Testis (tissue), 5 donors: ENCODE data around the gene ZNF606. TPM values are rescaled to one million over a fixed set of nuclear protein-coding genes. Genes with fewer than 3 reads are reported as not detected.

Source experiments
- DNase-seq: peaks from one replicate; pipeline ENCODE4 v3.0.0-alpha.2; 2019
- H3K27ac ChIP-seq, 2 donors: fragments of 200-600 bp; sonication (generic); one replicate each; pipeline ENCODE4 v1.5.1; 2019
- H3K27me3 ChIP-seq: fragments of 200-600 bp; sonication (generic); one replicate; pipeline ENCODE4 v1.5.1; 2019
- H3K36me3 ChIP-seq: fragments of 200-600 bp; sonication (generic); one replicate; pipeline ENCODE4 v1.5.1; 2017; ENCODE audit warnings: low read depth; ENCODE audit errors: missing control alignments
- H3K4me1 ChIP-seq: fragments of 200-600 bp; sonication (generic); one replicate; pipeline ENCODE4 v1.5.1; 2019
- H3K4me3 ChIP-seq, 2 donors: fragments of 200-600 bp; sonication (generic); one replicate each; pipeline ENCODE4 v1.5.1; 2017 to 2019
- H3K9me3 ChIP-seq: fragments of 200-600 bp; sonication (generic); one replicate; pipeline ENCODE4 v1.5.1; 2017
- CTCF ChIP-seq, 3 experiments: fragments of 450-650 bp in 2 of 3; fragments of 200-600 bp in 1 of 3; sonication (generic) in 1 of 3; IDR thresholded peaks; one replicate each; pipeline ENCODE4 v1.5.1; 2016 to 2019; ENCODE audit warnings: antibody characterized with exemption in 3 of 3, mild to moderate bottlenecking in 2 of 3, moderate library complexity in 1 of 3
- POLR2A ChIP-seq: fragments of 450-650 bp; IDR thresholded peaks from one replicate; pipeline ENCODE4 v1.6.1; 2017; ENCODE audit warnings: antibody characterized with exemption, mild to moderate bottlenecking, moderate library complexity
- WGBS, 2 donors: methylation state at CpG; one replicate each; pipeline ENCODE4 v1.1.5; 2018; 5-methylcytosine and 5-hydroxymethylcytosine counted together
- intact Hi-C: fragments of 100-400 bp; cut with DNase I; formaldehyde crosslinking; loops from one replicate; pipeline ENCODE4 v1.15.1; 2023; ENCODE audit warnings: low total_unique reads
- long read RNA-seq, 2 donors: transcript quantifications; one replicate each; lab custom pipeline, GENCODE V29; 2026
- polyA plus RNA-seq: library from polyadenylated mRNA; stranded (reverse); fragments of 350-450 nt; fragmentation: Illumina TruSeq; extraction: RNeasy Lipid Tissue Mini Kit (QIAGEN cat#74804); gene quantifications from one replicate; pipeline ENCODE4 v1.2.3, GENCODE V29; 2014; ENCODE audit warnings: low read depth, low replicate concordance; ENCODE audit not compliant: insufficient read depth
- total RNA-seq, 2 donors: library from RNA; depleted of rRNA; stranded (reverse); fragments of >200 nt; gene quantifications; one replicate each; pipeline ENCODE4 v1.2.3, GENCODE V29; 2016

The ZNF606 gene
- total RNA-seq (10 to 100 TPM; 30.2 to 73.9 TPM), polyA plus RNA-seq (12.1 TPM)
- long read RNA-seq, donor 1, partial matches to known transcripts, result 0 of 8 reads
- long read RNA-seq, donor 1, other reads (novel, unspliced or antisense), result 0 of 8 reads
- long read RNA-seq, donor 2, transcript ZNF606-207 (7 exons, 2,009 nt), result major isoform, 5 of 5 reads
- long read RNA-seq, donor 2, partial matches to known transcripts, result 0 of 5 reads
- long read RNA-seq, donor 2, other reads (novel, unspliced or antisense), result 0 of 5 reads

GRCh38 chr19:58002384-58003173 lies at the start of gene ZNF606:
Gene ZNF606, minus strand, starts transcription at chr19:58002820. Its CDS starts 1,501 bp downstream, at chr19:58001319.
- Histone ChIP-seq H3K27me3 (no peaks in the 10 kb centered on the region), H3K4me1 (peaks cover 14% of the 10 kb centered on the region), H3K4me3 (peak within 1 kb of the TSS; percentile 90 to 98), H3K9me3 (no peaks in the 10 kb centered on the region), H3K36me3 (no peaks in the 10 kb centered on the region), H3K27ac (peak within 1 kb of the TSS; percentile 87 to 89)
- TF ChIP-seq POLR2A, result peak; percentile 38
- TF ChIP-seq CTCF (IDR thresholded peaks at IDR 0.05), result no peak
- peak; percentile 94 for DNase-seq
- WGBS, 2 donors, result 0 to 2% methylated on average over 10 to 82 of the region's 91 CpGs
- intact Hi-C loops, result no loop called here

DNA sequence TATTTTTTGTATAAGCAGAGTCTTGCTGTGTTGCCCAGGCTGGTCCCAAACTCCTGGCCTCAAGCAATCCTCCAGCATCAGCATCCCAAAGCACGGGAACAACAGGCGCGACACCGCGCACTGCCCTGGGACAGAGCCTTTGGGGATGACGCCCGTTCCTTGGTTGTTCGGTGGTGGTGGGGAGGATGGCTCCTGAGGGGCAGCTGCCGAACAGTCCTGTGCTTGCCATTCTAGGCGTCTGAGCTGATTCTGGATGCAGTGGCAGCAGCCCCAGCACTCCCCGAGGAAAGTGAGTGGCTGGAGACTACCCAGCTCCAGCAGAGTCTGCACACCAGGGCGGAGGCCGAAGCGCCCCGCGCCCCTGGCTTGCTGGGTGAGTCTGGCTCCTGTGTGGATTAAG lies 49.6 kb upstream of the ZNF606 start:
- 95% methylated on average over 8 to 16 of the region's 16 CpGs for WGBS, 2 donors
- Histone ChIP-seq H3K4me3 (no peak overlapping the region), H3K27me3 (no peaks in the 10 kb centered on the region), H3K9me3 (no peaks in the 10 kb centered on the region), H3K27ac (no peak overlapping the region), H3K36me3 (no peaks in the 10 kb centered on the region), H3K4me1 (no peaks in the 10 kb centered on the region)
- no peak for TF ChIP-seq POLR2A
- no peak for TF ChIP-seq CTCF (IDR thresholded peaks at IDR 0.05)
- no peak for DNase-seq
- intact Hi-C loops, result no loop called here

DNA sequence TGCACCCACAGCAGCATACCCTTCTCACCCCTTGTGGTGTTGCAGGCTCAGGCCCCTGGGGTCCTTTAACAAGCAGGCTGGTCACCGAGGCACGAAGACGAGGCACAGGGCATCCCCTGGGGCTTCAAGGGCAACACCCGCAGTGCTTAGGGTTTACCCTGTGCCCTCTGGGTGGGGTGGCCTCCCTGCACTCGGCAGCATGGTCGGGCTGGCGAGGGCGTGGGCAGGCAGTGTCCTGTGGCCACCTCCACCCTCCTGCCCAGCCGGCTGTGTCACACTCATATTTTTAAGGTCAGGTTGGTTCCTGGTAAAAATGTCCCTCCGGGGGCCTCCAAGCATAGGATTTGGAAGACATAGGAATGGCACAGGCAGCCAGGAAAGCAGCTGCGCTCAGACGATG lies 45.1 kb upstream of the ZNF606 start:
- intact Hi-C loops, result no loop called here
- Histone ChIP-seq H3K27me3 (no peaks in the 10 kb centered on the region), H3K9me3 (no peaks in the 10 kb centered on the region), H3K4me3 (no peak overlapping the region), H3K4me1 (no peaks in the 10 kb centered on the region), H3K27ac (no peak overlapping the region), H3K36me3 (no peaks in the 10 kb centered on the region)
- DNase-seq, result no peak
- WGBS, 2 donors, result 94 to 97% methylated on average over 9 to 11 of the region's 12 CpGs
- TF ChIP-seq POLR2A (no peak), CTCF (IDR thresholded peaks at IDR 0.05) (no peak)

DNA sequence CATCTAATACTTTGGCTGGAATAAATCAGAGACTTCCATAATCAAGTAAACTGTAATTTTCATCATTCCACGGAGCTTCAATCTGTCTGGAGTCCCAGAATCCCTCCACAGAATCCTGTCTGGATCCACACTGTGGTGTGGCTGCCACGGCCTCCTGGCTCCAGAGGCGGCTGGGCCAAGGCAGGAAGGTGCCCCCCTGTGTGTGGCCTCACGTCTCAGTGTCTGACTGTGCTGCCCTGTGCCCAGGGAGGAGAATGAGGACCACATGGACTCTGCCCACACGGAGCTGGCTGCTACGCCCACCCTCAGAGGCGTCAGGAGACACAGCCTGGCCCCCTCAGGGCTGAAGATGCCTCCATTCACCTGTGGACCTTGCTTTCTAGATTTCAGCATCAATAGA lies 44.2 kb upstream of the ZNF606 start:
- no peaks in the 10 kb centered on the region for H3K9me3 ChIP-seq

More for the DNA sequence above, 44.2 kb upstream of the ZNF606 start:
- Histone ChIP-seq H3K4me1 (no peaks in the 10 kb centered on the region), H3K27me3 (no peaks in the 10 kb centered on the region), H3K36me3 (no peaks in the 10 kb centered on the region), H3K27ac (no peak overlapping the region), H3K4me3 (no peak overlapping the region)
- 89 to 94% methylated on average over 4 to 7 of the region's 7 CpGs for WGBS, 2 donors
- TF ChIP-seq CTCF (IDR thresholded peaks at IDR 0.05) (no peak), POLR2A (no peak)
- no peak for DNase-seq
- intact Hi-C loops, result no loop called here
